RPMI7951 (cell line): ENCODE data around the gene KCNH6. TPM values are rescaled to one million over a fixed set of nuclear protein-coding genes. Genes with fewer than 3 reads are reported as not detected.

Experiments
- DNase-seq: peaks from one replicate; pipeline ENCODE4 v3.0.0-alpha.2; 2012; ENCODE audit warnings: low read depth
- total RNA-seq: library from RNA; depleted of rRNA; stranded (reverse); fragments of >200 nt; shearing (Covaris generic); gene quantifications from 2 replicates; pipeline ENCODE4 v1.2.3, GENCODE V29; 2014; rRNA removed

The KCNH6 gene
- total RNA-seq, 1 experiment from 2014 or later: not detected

GRCh38 chr17:63555500-63556156, 32.5 kb downstream of the KCNH6 start:
- DNase-seq: no peak

- no peak for DNase-seq
These were observed 34.3 kb downstream of the KCNH6 start for GRCh38 chr17:63557416-63557815.

DNA sequence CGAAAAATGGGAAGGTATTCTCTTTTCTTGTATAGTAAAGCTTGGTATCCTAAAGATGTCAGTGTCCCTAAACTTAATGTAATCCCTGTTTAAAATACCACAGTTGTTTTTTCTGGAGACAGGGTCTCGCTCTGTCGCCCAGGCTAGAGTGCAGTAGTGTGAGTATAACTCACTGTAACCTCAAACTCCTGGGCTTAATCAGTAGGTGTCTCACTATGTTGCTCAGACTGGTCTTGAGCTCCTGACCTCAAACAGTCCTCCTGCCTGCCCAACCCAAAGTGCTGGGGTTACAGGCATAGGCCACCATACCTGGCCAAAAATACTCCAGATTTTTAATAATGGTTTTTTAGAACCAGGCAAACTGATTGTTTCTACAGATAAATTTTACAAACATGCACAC, 35.3 kb downstream of the KCNH6 start:
- no peak for DNase-seq

- no peak for DNase-seq
These were observed 38.7 kb downstream of the KCNH6 start for GRCh38 chr17:63561819-63562218.

- no peak for DNase-seq
These were observed 40.2 kb downstream of the KCNH6 start for GRCh38 chr17:63563339-63563738.

DNA sequence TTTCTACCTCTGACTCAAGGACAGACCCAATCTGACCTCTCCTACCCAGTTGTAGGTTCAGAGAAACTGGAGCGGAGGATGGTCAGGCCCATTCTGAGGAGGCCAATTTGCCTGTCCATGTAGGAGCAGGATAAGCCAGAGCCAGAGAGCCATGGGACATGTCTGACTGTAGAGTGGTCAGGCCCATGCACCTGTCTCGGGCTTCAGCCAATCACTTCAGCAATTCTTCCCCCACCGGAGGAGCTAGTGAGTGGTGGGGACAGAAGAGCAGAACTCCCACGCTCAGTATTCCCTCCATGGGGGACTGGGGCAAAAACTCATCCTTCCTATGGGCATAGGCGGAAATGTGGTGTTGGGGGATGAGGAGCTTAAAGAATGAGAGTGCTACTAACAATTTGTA, 41.4 kb downstream of the KCNH6 start:
- DNase-seq: no peak

DNA sequence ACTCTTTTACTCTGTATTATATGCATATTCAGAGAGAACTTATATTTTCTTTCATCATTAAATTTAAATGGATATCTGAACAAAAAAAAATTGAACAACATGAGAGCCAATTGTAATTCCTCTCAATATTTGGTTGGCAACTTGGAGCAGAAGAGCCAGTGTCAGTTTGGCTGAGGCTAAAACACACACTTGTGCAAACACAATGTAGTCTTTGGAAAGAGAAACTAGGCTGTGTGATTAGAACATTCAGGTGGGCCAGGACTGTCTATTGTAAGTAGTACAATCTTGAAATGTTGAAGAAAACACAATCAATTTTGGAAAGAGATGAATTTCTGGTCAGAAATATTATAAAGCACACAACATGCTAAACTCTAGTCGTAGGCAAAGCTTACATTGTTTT, 44.1 kb downstream of the KCNH6 start:
- no peak for DNase-seq

DNA sequence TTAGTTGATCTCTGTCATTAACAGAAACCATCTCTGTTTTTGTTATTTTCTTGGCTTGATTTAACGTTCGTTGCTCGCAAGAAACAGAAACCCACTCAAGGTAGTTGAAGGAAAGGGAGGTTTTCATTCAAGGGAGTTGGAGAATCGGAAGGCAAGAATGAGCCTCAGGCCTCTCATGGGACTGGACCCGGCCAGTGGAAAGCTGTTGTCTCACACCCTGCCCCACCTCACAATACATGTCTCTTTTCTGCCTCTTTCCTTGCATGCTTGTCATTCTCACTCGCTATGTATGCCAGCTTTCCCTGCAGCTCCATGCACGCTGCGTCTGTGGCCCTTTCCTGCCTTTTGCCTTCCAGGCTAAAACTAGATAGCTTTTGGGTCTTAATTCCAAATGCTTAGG, 45.4 kb downstream of the KCNH6 start:
- DNase-seq: no peak

GRCh38 chr17:63571632-63572310, 48.6 kb downstream of the KCNH6 start:
- DNase-seq: peak; percentile 77

DNA sequence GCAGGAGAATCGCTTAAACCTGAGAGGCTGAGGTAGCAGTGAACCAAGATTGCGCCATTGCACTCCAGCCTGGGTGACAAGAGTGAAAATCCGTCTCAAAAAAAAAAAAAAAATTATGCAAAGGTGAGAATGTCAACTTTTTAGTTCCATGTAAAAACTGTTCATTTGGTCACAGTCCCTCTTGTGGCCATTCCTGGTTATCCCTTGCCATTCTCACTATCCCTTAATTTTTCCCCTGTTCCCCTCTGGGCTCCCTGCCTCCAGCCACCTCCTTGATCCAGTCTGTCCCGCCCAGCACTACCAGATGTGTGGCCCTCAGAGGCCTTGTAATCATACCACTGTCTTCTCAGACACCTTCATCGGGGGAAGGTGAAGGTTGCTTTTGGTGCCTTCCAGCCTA, 50.5 kb downstream of the KCNH6 start:
- no peak for DNase-seq

GRCh38 chr17:63578027-63578768, 55.0 kb downstream of the KCNH6 start:
- DNase-seq: no peak

DNA sequence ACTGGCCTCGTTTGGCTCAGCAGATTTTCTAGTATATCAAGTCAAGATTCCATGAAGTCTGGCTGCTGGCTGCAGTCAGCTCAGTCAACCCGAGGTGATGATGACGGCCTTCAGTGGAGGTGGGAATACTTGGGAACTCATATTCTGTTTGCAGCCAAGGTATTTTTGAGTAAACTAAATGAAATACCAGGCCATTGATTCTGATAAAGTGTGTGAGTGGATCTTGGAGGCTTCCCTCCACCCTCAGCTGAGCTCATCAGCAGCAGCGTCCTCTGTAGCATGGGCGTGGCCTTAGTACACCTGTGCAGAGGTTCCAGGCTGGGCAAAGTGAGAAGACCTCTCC, 55.6 kb downstream of the KCNH6 start:
- no peak for DNase-seq

GRCh38 chr17:63579633-63580032, 56.5 kb downstream of the KCNH6 start:
- DNase-seq: no peak

- no peak for DNase-seq
These were observed 64.6 kb downstream of the KCNH6 start for GRCh38 chr17:63587770-63588169.

DNA sequence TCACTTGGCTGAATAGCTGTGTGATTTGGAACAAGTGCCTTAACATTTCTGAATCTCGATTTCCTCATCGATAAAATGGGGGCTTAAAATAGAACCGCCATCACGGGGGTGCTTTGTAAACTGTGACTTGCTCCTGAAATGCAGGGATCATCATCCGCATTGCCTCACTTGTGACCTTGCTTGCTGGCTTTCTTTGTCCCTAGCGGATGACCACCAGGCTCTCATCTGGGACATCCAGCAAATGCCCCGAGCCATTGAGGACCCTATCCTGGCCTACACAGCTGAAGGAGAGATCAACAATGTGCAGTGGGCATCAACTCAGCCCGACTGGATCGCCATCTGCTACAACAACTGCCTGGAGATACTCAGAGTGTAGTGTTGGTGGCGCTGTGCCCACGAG, 65.6 kb downstream of the KCNH6 start:
- no peak for DNase-seq

- no peak for DNase-seq
These were observed 66.5 kb downstream of the KCNH6 start for GRCh38 chr17:63589646-63590045.

DNA sequence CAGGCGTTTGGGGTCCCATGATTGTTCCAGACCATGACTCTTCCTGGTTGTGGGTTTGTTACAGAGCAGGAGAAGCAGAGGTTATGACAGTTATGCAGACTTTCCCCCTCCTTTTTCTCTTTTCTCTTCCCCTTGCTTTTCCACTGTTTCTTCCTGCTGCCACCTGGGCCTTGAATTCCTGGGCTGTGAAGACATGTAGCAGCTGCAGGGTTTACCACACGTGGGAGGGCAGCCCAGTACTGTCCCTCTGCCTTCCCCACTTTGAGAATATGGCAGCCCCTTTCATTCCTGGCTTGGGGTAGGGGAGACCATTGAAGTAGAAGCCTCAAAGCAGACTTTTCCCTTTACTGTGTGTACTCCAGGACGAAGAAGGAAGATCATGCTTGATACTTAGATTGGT, 69.6 kb downstream of the KCNH6 start:
- DNase-seq: no peak

- no peak for DNase-seq
These were observed 72.0 kb downstream of the KCNH6 start for GRCh38 chr17:63595132-63595531.

Other genes with a start within 250 kb of the KCNH6 start
- gene CYB561, start 77.1 kb upstream of the KCNH6 start, total RNA-seq: 9.5 and 10.0 TPM in 2 replicates
- 0.68 and 0.72 TPM in 2 replicates for gene ACE, start 46.3 kb upstream of the KCNH6 start, total RNA-seq
- 20.7 and 22.2 TPM in 2 replicates for gene DCAF7, start 27.1 kb downstream of the KCNH6 start, total RNA-seq
- gene TACO1, start 77.5 kb downstream of the KCNH6 start, total RNA-seq: 12.6 and 16.7 TPM in 2 replicates
- 15.3 and 18.1 TPM in 2 replicates for gene MAP3K3, start 99.1 kb downstream of the KCNH6 start, total RNA-seq
- gene LIMD2, start 176.8 kb downstream of the KCNH6 start, total RNA-seq: 4.9 and 10.2 TPM in 2 replicates
- gene STRADA, start 218.4 kb downstream of the KCNH6 start, total RNA-seq: 10.1 and 13.7 TPM in 2 replicates